ENCODE measurements around the gene SLC27A1. TPM values are rescaled to one million over a fixed set of nuclear protein-coding genes. Genes with fewer than 3 reads are reported as not detected.
"Not testable (repeated sequence)": the region's sequence is repeated elsewhere in the genome, so short reads cannot be mapped to it uniquely, and the experiment has no call there.

The SLC27A1 gene
- polyA plus RNA-seq, 4 donors: 12.0 to 17.0 (median 13.3) TPM

- no peak for DNase-seq (ENCODE audit: low read depth in 4 of 4, low spot score in 3 of 4)
Observed at GRCh38 chr19:17484520-17485185, 14.3 kb downstream of the SLC27A1 start.

GRCh38 chr19:17486545-17487240 is 16.4 kb downstream of the SLC27A1 start:
- no peak for DNase-seq (ENCODE audit: low read depth in 4 of 4, low spot score in 3 of 4)

DNA sequence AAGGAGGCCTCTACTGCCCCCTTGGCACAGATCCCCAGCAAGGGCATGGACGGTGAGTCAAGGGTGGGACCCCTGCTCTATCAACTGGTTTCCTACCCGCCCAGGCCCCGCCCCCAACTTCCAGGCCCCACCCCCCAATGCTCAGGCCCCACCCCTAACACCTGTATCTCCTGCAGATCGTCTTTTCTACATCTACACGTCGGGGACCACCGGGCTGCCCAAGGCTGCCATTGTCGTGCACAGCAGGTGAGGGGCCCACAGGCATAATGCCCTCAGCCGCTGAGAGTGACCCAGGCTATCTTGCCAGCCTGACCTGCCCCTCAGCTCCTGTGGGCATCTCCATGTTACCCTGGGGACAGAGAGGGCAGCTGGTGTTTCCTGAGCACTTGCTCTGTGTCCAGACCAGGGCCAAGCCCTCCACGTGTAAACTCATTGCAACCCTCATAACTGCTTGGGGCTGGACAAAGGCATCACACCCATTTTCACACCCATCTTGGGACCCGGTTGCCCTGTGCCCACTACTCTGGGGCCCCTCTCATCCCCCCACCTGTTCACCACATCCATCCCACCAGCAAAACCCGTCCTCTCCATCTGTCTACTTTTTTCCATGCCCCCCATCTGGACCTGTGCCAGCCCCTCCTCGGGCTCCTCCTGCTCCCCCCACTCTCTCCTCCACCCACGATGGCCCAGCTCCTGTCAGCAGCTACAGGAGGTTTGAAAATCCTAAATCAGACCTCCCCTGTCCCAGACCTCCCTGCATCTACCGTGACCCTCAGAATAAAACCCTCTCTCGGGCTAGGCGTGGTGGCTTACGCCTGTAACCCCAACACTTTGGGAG is 17.2 kb downstream of the SLC27A1 start:
- no peak for DNase-seq (ENCODE audit: low read depth in 4 of 4, low spot score in 3 of 4)

GRCh38 chr19:17488593-17489391 is 18.5 kb downstream of the SLC27A1 start:
- peak in 1 of 4 donors; percentile 60 for DNase-seq (ENCODE audit: low read depth in 4 of 4, low spot score in 3 of 4)

GRCh38 chr19:17489392-17490030 is 19.2 kb downstream of the SLC27A1 start:
- DNase-seq (ENCODE audit: low read depth in 4 of 4, low spot score in 3 of 4): no peak

DNA sequence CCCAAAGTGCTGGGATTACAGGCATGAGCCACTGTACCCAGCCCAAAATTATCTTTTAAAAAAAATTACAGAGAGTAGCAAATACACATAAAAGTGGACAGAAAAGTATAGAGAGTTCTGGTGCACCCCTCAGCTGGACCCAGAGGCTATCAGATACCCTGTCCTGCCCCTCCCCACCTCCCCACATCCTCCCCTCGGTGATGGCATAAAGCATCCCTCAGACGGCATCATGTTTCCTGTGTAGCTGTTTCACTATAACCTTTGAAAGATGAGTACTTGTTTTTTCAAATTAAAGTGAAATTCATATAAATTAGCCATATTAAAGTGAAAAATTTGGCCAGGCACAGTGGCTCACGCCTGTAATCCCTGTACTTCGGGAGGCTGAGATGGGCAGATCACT is 20.1 kb downstream of the SLC27A1 start:
- no peak for DNase-seq (ENCODE audit: low read depth in 4 of 4, low spot score in 3 of 4)

- no peak for DNase-seq (ENCODE audit: low read depth in 4 of 4, low spot score in 3 of 4)
Observed at GRCh38 chr19:17491287-17491686, 21.0 kb downstream of the SLC27A1 start.

DNA sequence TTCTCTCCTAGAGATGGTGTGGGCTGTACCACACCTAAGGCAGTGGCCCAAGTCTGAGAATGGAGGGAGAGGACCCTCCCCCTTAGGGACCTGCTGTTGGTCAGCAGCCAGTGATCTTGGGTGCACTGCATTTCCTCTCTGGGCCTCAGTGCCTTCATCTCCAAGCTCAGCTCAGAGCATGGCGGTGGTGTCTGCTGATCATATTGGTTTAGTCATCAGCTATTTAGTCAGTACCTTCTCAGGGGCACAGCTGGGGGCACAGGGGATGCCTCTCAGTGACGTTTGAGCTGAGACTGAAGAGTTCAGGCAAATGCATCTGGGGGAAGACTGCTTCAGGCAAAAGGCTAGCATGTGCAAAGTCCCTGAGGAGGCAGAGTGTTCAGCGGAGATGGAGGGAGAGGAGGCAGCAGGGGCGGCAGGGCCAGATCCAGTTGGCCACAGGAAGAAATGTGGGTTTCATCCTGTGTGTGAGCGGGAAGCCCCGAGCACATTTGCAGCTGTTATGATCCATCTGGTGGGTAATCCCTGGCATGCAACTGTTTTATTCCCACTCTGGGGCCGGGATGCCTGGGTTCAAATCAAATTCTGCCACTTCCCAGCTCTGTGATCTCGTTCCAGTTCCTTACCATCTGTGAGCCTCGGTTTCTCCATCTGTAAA is 25.4 kb downstream of the SLC27A1 start:
- DNase-seq (ENCODE audit: low read depth in 4 of 4, low spot score in 3 of 4): no peak

- no peak for DNase-seq (ENCODE audit: low read depth in 4 of 4, low spot score in 3 of 4)
Observed at GRCh38 chr19:17496337-17496997, 26.1 kb downstream of the SLC27A1 start.

DNA sequence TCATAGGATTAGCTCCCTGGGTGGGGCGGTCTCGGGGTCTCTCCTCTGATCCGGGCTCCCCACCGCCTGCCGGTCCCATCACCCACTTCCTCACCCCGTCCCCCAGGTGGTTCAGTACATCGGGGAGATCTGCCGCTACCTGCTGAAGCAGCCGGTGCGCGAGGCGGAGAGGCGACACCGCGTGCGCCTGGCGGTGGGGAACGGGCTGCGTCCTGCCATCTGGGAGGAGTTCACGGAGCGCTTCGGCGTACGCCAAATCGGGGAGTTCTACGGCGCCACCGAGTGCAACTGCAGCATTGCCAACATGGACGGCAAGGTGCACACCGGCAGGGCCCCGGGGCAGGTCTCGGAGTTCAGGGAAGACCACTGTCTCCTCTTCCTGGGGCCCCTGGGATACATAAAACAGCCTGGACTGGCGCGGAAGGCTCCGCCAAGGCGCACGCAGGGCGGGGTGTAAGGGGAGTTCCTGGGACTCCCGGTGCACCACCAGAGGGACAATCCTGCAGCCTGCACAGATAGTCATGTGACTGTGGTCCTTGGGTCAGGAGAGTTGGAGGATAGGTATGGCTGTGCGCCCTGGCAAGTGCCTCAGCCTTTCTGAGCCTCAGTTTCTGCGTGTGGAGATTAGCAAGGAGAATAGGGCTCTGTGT is 26.9 kb downstream of the SLC27A1 start:
- DNase-seq (ENCODE audit: low read depth in 4 of 4, low spot score in 3 of 4): no peak

GRCh38 chr19:17499025-17499424 is 28.7 kb downstream of the SLC27A1 start:
- DNase-seq (ENCODE audit: low read depth in 4 of 4, low spot score in 3 of 4): not testable (repeated sequence)

GRCh38 chr19:17499648-17500446 is 29.5 kb downstream of the SLC27A1 start:
- DNase-seq (ENCODE audit: low read depth in 4 of 4, low spot score in 3 of 4): no peak

- DNase-seq (ENCODE audit: low read depth in 4 of 4, low spot score in 3 of 4): no peak
Observed at GRCh38 chr19:17500447-17501198, 30.3 kb downstream of the SLC27A1 start.

GRCh38 chr19:17503240-17503639 is 32.9 kb downstream of the SLC27A1 start:
- no peak for DNase-seq (ENCODE audit: low read depth in 4 of 4, low spot score in 3 of 4)

- DNase-seq (ENCODE audit: low read depth in 4 of 4, low spot score in 3 of 4): no peak
Observed at GRCh38 chr19:17504030-17504429, 33.7 kb downstream of the SLC27A1 start.

GRCh38 chr19:17504456-17504855 is 34.1 kb downstream of the SLC27A1 start:
- no peak for DNase-seq (ENCODE audit: low read depth in 4 of 4, low spot score in 3 of 4)

DNA sequence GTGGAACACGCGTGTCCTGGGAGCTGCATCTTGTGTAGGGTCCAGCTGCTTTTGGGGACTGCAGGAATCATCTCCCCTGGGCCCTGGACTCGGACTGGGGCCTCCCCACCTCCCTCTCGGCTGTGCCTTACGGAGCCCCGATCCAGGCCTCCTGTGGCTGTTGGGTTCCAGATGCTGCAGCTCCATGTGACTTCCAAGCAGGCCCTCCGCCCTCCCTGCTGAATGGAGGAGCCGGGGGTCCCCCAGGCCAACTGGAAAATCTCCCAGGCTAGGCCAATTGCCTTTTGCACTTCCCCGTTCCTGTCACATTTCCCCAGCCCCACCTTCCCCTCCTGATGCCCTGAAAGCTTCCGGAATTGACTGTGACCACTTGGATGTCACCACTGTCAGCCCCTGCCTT is 34.9 kb downstream of the SLC27A1 start:
- no peak for DNase-seq (ENCODE audit: low read depth in 4 of 4, low spot score in 3 of 4)

Measured in right renal pelvis (tissue), 4 donors.